Fibroblast of lung (primary cell): ENCODE measurements around the gene C12orf76. TPM values are rescaled to one million over a fixed set of nuclear protein-coding genes. Genes with fewer than 3 reads are reported as not detected.

ENCODE experiments used
- DNase-seq, 2 donors: peaks; one replicate each; pipeline versions ENCODE4 v3.0.0 to v3.0.0-alpha.2; 2010; ENCODE audit warnings: low read depth in 2 of 2
- H2AFZ ChIP-seq: 2 replicates; pipeline ENCODE4 v1.5.1; 2012; ENCODE audit warnings: low read length, control low read depth, inconsistent platforms
- H3K27ac ChIP-seq: 2 replicates; pipeline ENCODE4 v1.5.1; 2011; ENCODE audit warnings: low read length, control low read depth; ENCODE audit not compliant: insufficient read depth
- H3K27me3 ChIP-seq: 2 replicates; pipeline ENCODE4 v1.5.1; 2011; ENCODE audit warnings: mild to moderate bottlenecking, low read length; ENCODE audit not compliant: control insufficient read depth, insufficient read depth
- H3K36me3 ChIP-seq: 2 replicates; pipeline ENCODE4 v1.5.1; 2011; ENCODE audit warnings: low read length; ENCODE audit not compliant: control insufficient read depth, insufficient read depth
- H3K4me1 ChIP-seq: 2 replicates; pipeline ENCODE4 v1.5.1; 2011; ENCODE audit warnings: low read length; ENCODE audit not compliant: control insufficient read depth, insufficient read depth; ENCODE audit errors: extremely low read depth
- H3K4me2 ChIP-seq: 2 replicates; pipeline ENCODE4 v1.5.1; 2011; ENCODE audit warnings: low read length, control low read depth; ENCODE audit not compliant: insufficient read depth; ENCODE audit errors: extremely low read depth
- H3K4me3 ChIP-seq, 4 experiments: fragments of 200-600 bp in 1 of 4; sonication (generic) in 1 of 4; replicated peaks in 1 of 4; 2 replicates each; pipeline ENCODE4 v1.5.1; 2011 to 2016; ENCODE audit warnings: low read length in 4 of 4, low read depth in 3 of 4, mild to moderate bottlenecking in 3 of 4, control low read depth in 2 of 4, inconsistent platforms in 1 of 4, mixed read lengths in 1 of 4; ENCODE audit not compliant: insufficient read depth in 1 of 4; ENCODE audit errors: control extremely low read depth in 1 of 4
- H3K79me2 ChIP-seq: 2 replicates; pipeline ENCODE4 v1.5.1; 2012; ENCODE audit warnings: mild to moderate bottlenecking, low read length, inconsistent platforms; ENCODE audit not compliant: control insufficient read depth, insufficient read depth
- H3K9ac ChIP-seq: 2 replicates; pipeline ENCODE4 v1.5.1; 2011; ENCODE audit warnings: mild to moderate bottlenecking, low read length, control low read depth; ENCODE audit not compliant: insufficient read depth
- H3K9me3 ChIP-seq: 2 replicates; pipeline ENCODE4 v1.5.1; 2012; ENCODE audit warnings: low read depth, low read length; ENCODE audit not compliant: control insufficient read depth, insufficient read depth
- H4K20me1 ChIP-seq: 2 replicates; pipeline ENCODE4 v1.5.1; 2011; ENCODE audit warnings: low read length; ENCODE audit not compliant: control insufficient read depth, insufficient read depth; ENCODE audit errors: extremely low read depth
- EZH2 ChIP-seq: IDR thresholded peaks from 2 replicates; pipeline ENCODE4 v1.5.1; 2012; ENCODE audit warnings: low read length, control low read depth, mild to moderate bottlenecking; ENCODE audit errors: missing control alignments
- polyA plus RNA-seq, 2 donors: library from polyadenylated mRNA; depleted of rRNA in 1 of 2; stranded (reverse) in 1 of 2; unstranded in 1 of 2; fragments of >200 nt; gene quantifications; 2 replicates each; pipeline ENCODE4 v1.2.1, GENCODE V29; 2011 to 2012; ENCODE audit warnings: missing spikeins in 1 of 2
- total RNA-seq: library from RNA; depleted of rRNA; stranded (reverse); fragments of >200 nt; gene quantifications from 2 replicates; pipeline ENCODE4 v1.2.1, GENCODE V29; 2014
- TF ChIP-seq, protein P1 (sequence below), 2 donors: IDR thresholded peaks in 1 of 2; conservative IDR thresholded peaks in 1 of 2; 1 replicate in 1 of 2; 2 replicates in 1 of 2; pipeline ENCODE4 v1.5.1; 2011 to 2012; ENCODE audit warnings: low read length in 2 of 2, control low read depth in 1 of 2, inconsistent platforms in 1 of 2, low read depth in 1 of 2, mild to moderate bottlenecking in 1 of 2

C12orf76 gene
- total and polyA plus RNA-seq, 2 donors (not counting 1 experiment from before 2014, with no cell fraction given): 8.5 to 20.8 TPM

- Histone ChIP-seq H3K9ac (no peak overlapping the region), H4K20me1 (no peaks in the 10 kb centered on the region), H3K27ac (no peak overlapping the region), H3K4me2 (no peak overlapping the region), H3K4me3 (no peak overlapping the region), H3K36me3 (no peaks in the 10 kb centered on the region), H3K79me2 (no peaks in the 10 kb centered on the region), H2AFZ (no peak overlapping the region), H3K27me3 (peaks cover 6% of the 10 kb centered on the region), H3K4me1 (no peaks in the 10 kb centered on the region), H3K9me3 (no peaks in the 10 kb centered on the region)
- TF ChIP-seq, protein P1, sequence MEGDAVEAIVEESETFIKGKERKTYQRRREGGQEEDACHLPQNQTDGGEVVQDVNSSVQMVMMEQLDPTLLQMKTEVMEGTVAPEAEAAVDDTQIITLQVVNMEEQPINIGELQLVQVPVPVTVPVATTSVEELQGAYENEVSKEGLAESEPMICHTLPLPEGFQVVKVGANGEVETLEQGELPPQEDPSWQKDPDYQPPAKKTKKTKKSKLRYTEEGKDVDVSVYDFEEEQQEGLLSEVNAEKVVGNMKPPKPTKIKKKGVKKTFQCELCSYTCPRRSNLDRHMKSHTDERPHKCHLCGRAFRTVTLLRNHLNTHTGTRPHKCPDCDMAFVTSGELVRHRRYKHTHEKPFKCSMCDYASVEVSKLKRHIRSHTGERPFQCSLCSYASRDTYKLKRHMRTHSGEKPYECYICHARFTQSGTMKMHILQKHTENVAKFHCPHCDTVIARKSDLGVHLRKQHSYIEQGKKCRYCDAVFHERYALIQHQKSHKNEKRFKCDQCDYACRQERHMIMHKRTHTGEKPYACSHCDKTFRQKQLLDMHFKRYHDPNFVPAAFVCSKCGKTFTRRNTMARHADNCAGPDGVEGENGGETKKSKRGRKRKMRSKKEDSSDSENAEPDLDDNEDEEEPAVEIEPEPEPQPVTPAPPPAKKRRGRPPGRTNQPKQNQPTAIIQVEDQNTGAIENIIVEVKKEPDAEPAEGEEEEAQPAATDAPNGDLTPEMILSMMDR (conservative IDR thresholded peaks at IDR 0.05 in 1 of 2, IDR thresholded peaks at IDR 0.05 in 1 of 2; ENCODE audit: low read depth in 1 of 2, low read length in 2 of 2): no peak
- no peak for TF ChIP-seq EZH2
- peak in 1 of 2 donors; percentile 38 for DNase-seq
Observed at GRCh38 chr12:110084314-110085015, 36.1 kb upstream of the C12orf76 start.

DNA sequence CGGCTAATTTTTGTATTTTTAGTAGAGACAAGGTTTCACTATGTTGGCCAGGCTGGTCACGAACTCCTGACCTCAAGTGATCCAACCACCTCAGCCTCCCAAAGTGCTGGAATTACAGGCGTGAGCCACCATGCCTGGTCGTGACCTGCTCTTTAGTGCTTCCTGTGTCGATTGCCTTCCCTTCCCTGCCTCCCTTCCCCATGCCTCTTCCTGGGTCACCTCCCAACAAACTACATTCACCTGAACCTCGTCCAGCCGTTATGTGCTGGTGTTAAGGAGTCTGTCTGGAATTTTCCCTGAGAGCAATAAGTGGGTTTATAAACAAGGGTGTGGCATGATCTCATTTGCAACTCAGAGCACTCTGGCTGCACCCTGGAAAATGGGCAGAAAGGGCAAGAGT lies 32.1 kb upstream of the C12orf76 start:
- H3K4me3 ChIP-seq: no peak overlapping the region
- DNase-seq: no peak
- no peak overlapping the region for H3K9ac ChIP-seq
- TF ChIP-seq, protein P1 (conservative IDR thresholded peaks at IDR 0.05 in 1 of 2, IDR thresholded peaks at IDR 0.05 in 1 of 2; ENCODE audit: low read depth in 1 of 2, low read length in 2 of 2): no peak
- TF ChIP-seq EZH2: no peak
- H3K4me1 ChIP-seq: no peaks in the 10 kb centered on the region
- H3K79me2 ChIP-seq: no peaks in the 10 kb centered on the region
- H2AFZ ChIP-seq: no peak overlapping the region
- H4K20me1 ChIP-seq: no peaks in the 10 kb centered on the region
- no peaks in the 10 kb centered on the region for H3K9me3 ChIP-seq
- H3K4me2 ChIP-seq: no peak overlapping the region
- no peaks in the 10 kb centered on the region for H3K36me3 ChIP-seq
- H3K27ac ChIP-seq: no peak overlapping the region
- peaks cover 2% of the 10 kb centered on the region for H3K27me3 ChIP-seq

DNA sequence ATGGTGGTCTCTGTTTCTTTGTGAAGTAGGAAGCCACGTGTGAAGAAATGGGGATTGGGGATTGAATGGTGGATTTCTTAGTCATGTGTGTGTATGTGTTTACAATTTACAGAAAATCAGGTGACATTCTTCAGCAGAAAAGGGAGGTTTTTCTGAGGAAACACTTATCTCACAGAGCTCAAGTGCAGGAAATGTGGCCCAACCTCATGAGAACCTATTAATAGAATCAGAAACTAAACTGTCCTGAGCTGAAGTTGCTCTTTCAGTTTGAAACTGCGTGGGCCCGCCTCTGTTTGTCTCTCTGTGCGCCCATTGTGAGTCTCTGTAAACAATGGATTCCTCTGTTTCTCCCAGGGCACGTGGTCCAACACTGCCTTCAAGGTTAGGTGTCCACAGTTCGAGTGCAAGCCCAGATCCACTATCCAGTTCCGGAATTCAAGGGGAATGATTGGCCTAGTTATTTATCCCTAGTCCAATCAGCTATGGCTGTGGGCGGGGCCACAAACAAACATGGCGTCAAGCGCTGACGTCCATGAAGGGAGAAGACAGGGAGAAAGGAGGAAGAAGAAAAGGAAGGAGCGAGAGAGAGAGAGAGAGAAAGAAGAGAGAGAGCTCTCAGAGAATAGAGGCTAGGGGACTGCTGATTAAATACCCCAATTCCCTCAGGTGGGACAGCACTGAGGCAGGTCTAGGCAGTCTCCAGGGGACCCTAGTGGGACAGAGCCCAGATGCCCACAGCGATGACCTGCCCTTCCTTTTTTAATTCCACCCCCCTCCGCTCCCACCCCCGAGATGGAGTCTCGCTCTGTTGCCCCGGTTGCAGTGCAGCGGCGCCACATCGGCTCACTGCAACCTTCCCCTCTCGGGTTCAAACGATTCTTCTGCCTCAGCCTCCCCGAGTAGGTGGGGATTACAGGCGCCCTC lies 31.4 kb upstream of the C12orf76 start:
- Histone ChIP-seq H3K79me2 (no peaks in the 10 kb centered on the region), H3K27ac (no peak overlapping the region), H3K9ac (no peak overlapping the region), H3K9me3 (no peaks in the 10 kb centered on the region), H3K27me3 (peaks cover 2% of the 10 kb centered on the region), H4K20me1 (no peaks in the 10 kb centered on the region), H2AFZ (no peak overlapping the region), H3K4me3 (no peak overlapping the region), H3K36me3 (no peaks in the 10 kb centered on the region), H3K4me2 (no peak overlapping the region), H3K4me1 (no peaks in the 10 kb centered on the region)
- DNase-seq: peak in 1 of 2 donors; percentile 13
- no peak for TF ChIP-seq EZH2
- TF ChIP-seq, protein P1 (conservative IDR thresholded peaks at IDR 0.05 in 1 of 2, IDR thresholded peaks at IDR 0.05 in 1 of 2; ENCODE audit: low read depth in 1 of 2, low read length in 2 of 2): no peak
